Progenitor cell of endocrine pancreas (in vitro differentiated cells): Measurements from ENCODE around the gene MX1. TPM values are rescaled to one million over a fixed set of nuclear protein-coding genes. Genes with fewer than 3 reads are reported as not detected.
"Not testable (repeated sequence)": the region's sequence is repeated elsewhere in the genome, so short reads cannot be mapped to it uniquely, and the experiment has no call there.

ENCODE experiments used
- DNase-seq: peaks from one replicate; pipeline ENCODE4 v3.0.0; 2021; ENCODE audit warnings: low spot score; ENCODE audit not compliant: unreplicated experiment
- H3K27ac Mint-ChIP-seq: 2 replicates; pipeline ENCODE4 v1.8.0; 2021; ENCODE audit warnings: mild to moderate bottlenecking, moderate library complexity, mixed read lengths
- H3K27me3 Mint-ChIP-seq: 2 replicates; pipeline ENCODE4 v1.8.0; 2021; ENCODE audit warnings: mixed read lengths
- H3K36me3 Mint-ChIP-seq: 2 replicates; pipeline ENCODE4 v1.8.0; 2022; ENCODE audit warnings: mixed read lengths; ENCODE audit not compliant: insufficient read depth
- H3K4me1 Mint-ChIP-seq: 2 replicates; pipeline ENCODE4 v1.8.0; 2021; ENCODE audit warnings: low read depth, mixed read lengths
- H3K4me3 Mint-ChIP-seq: 2 replicates; pipeline ENCODE4 v1.8.0; 2021; ENCODE audit warnings: low read depth, mild to moderate bottlenecking, moderate library complexity, mixed read lengths
- H3K9me3 Mint-ChIP-seq: 2 replicates; pipeline ENCODE4 v1.8.0; 2021; ENCODE audit warnings: low read depth, mixed read lengths
- total RNA-seq: library from RNA; stranded (reverse); gene quantifications from 2 replicates; pipeline ENCODE4 v1.2.1, GENCODE V29; 2021
- TF ChIP-seq, protein P1 (sequence below): fragments of 200-600 bp; sonication (generic); IDR thresholded peaks from one replicate; pipeline ENCODE4 v1.5.0; 2021; ENCODE audit warnings: antibody characterized with exemption, mild to moderate bottlenecking; ENCODE audit not compliant: unreplicated experiment

MX1 gene
- total RNA-seq, 1 donor from 2014 or later: 2.1 TPM

DNA sequence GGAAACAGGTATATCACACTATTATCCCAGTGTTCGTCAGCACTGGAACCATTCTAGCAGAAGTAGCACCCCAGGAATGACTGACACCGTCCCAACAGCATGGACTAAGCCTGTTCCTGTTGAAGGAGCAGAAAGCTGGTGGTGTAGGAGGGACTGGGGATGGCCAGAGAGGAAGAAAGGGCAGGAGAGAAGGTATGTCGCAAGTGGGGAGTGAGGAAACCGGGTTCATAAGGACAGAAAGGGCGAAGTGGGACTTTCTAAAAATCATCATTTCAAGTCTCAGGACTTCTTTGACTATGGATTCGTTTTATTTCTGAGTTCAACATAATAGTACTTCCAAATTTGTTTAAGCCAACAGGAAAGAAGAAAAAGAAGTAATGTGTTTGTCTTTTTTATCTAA is 19.7 kb upstream of the MX1 start:
- no peak overlapping the region for H3K4me3 Mint-ChIP-seq
- H3K36me3 Mint-ChIP-seq: no peaks in the 10 kb centered on the region
- H3K27me3 Mint-ChIP-seq: peaks cover 21% of the 10 kb centered on the region
- DNase-seq: no peak
- no peaks in the 10 kb centered on the region for H3K9me3 Mint-ChIP-seq
- TF ChIP-seq, protein P1, sequence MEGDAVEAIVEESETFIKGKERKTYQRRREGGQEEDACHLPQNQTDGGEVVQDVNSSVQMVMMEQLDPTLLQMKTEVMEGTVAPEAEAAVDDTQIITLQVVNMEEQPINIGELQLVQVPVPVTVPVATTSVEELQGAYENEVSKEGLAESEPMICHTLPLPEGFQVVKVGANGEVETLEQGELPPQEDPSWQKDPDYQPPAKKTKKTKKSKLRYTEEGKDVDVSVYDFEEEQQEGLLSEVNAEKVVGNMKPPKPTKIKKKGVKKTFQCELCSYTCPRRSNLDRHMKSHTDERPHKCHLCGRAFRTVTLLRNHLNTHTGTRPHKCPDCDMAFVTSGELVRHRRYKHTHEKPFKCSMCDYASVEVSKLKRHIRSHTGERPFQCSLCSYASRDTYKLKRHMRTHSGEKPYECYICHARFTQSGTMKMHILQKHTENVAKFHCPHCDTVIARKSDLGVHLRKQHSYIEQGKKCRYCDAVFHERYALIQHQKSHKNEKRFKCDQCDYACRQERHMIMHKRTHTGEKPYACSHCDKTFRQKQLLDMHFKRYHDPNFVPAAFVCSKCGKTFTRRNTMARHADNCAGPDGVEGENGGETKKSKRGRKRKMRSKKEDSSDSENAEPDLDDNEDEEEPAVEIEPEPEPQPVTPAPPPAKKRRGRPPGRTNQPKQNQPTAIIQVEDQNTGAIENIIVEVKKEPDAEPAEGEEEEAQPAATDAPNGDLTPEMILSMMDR: no peak
- no peak overlapping the region for H3K27ac Mint-ChIP-seq
- peaks cover 1% of the 10 kb centered on the region for H3K4me1 Mint-ChIP-seq

DNA sequence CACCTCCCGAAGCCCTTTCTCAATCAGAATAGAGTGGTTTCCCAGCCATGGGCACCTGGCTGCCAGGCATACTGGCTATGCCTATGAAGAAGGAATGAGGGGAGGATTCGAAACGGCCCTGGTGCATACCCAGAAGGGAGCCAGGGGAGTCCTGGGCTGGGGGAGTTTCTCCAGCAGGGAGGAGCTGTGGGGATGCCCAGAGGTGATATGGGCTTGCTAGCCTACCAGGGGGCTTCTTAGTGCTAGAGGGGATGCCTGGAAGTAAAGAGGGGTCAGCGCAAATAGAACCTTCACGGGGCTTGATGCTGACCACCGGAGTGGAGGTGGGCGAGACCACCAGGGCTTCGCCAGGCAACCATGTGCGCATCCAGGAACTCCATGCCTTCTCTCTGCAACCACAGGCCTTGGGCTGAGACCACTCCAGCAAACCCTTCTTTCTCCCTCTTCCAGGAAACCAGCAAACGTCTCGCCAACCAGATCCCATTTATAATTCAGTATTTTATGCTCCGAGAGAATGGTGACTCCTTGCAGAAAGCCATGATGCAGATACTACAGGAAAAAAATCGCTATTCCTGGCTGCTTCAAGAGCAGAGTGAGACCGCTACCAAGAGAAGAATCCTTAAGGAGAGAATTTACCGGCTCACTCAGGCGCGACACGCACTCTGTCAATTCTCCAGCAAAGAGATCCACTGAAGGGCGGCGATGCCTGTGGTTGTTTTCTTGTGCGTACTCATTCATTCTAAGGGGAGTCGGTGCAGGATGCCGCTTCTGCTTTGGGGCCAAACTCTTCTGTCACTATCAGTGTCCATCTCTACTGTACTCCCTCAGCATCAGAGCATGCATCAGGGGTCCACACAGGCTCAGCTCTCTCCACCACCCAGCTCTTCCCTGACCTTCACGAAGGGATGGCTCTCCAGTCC is 18.2 kb upstream of the MX1 start:
- Mint-ChIP-seq H3K9me3 (peaks cover 12% of the 10 kb centered on the region), H3K36me3 (no peaks in the 10 kb centered on the region), H3K27ac (no peak overlapping the region), H3K4me3 (no peak overlapping the region), H3K4me1 (peaks cover 1% of the 10 kb centered on the region), H3K27me3 (peaks cover 21% of the 10 kb centered on the region)
- TF ChIP-seq, protein P1: no peak
- DNase-seq: no peak

- Mint-ChIP-seq H3K4me3 (no peak overlapping the region), H3K27ac (no peak overlapping the region), H3K4me1 (no peaks in the 10 kb centered on the region)
Measured at GRCh38 chr21:41410361-41410760, 15.7 kb upstream of the MX1 start.

DNA sequence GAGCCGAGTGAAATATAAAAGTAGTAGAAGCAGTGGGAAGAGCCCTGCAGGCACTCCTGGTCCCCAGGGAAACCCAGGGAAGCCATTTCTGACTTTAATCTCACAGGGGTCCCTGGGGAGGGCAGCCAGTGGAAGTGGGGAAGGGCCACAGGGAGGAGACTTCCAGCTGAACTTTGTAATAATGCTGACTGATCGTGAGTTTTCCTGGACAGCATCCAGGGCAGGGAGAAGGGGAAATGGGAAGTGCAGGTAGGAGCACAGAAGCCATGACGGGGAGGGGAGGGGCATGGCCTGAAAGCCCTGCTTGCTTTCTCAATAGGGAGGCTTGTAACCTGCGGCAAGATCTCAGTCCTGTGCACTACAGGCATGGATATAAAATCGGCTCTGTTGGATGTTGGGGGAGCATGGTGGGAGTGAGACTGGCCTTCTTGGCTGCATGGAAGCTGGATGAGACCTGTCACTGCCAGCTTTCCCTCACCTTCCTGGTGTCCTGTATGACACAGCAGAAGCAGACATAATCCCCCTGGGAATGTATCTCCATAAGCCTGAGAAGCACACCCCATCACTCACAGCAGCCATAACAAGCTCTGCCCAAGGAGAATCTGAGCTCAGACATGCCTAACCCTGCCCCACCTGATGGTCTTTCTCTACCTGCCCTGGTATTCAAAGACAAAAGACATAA is 15.1 kb upstream of the MX1 start:
- TF ChIP-seq, protein P1: no peak
- no peak for DNase-seq
- Mint-ChIP-seq H3K27me3 (peaks cover 21% of the 10 kb centered on the region), H3K36me3 (no peaks in the 10 kb centered on the region), H3K4me1 (no peaks in the 10 kb centered on the region), H3K9me3 (peaks cover 34% of the 10 kb centered on the region), H3K27ac (no peak overlapping the region), H3K4me3 (no peak overlapping the region)

More at GRCh38 chr21:41410361-41410760, 15.7 kb upstream of the MX1 start:
- no peak for DNase-seq
- H3K36me3 Mint-ChIP-seq: no peaks in the 10 kb centered on the region
- H3K9me3 Mint-ChIP-seq: peaks cover 31% of the 10 kb centered on the region
- TF ChIP-seq, protein P1: no peak
- H3K27me3 Mint-ChIP-seq: peaks cover 21% of the 10 kb centered on the region

GRCh38 chr21:41411449-41412089 is 14.5 kb upstream of the MX1 start:
- no peaks in the 10 kb centered on the region for H3K4me1 Mint-ChIP-seq
- no peak for DNase-seq
- no peak overlapping the region for H3K4me3 Mint-ChIP-seq
- H3K36me3 Mint-ChIP-seq: no peaks in the 10 kb centered on the region
- peaks cover 36% of the 10 kb centered on the region for H3K9me3 Mint-ChIP-seq
- peaks cover 17% of the 10 kb centered on the region for H3K27me3 Mint-ChIP-seq
- H3K27ac Mint-ChIP-seq: no peak overlapping the region
- TF ChIP-seq, protein P1: no peak

- H3K4me1 Mint-ChIP-seq: peaks cover 17% of the 10 kb centered on the region
- not testable (repeated sequence) for H3K27me3 Mint-ChIP-seq, H3K4me3 Mint-ChIP-seq, DNase-seq, H3K27ac Mint-ChIP-seq, H3K36me3 Mint-ChIP-seq
- peaks cover 27% of the 10 kb centered on the region for H3K9me3 Mint-ChIP-seq
Measured at GRCh38 chr21:41417505-41417904, 8.5 kb upstream of the MX1 start.
